Lower leg skin (tissue), 3 donors: ENCODE results near the gene KCND2.

Source experiments
- POLR2A ChIP-seq, 2 donors: fragments of 450-650 bp; IDR thresholded peaks; one replicate each; pipeline ENCODE4 v1.6.1; 2016 to 2017; ENCODE audit warnings: antibody characterized with exemption in 2 of 2, mild to moderate bottlenecking in 1 of 2, moderate library complexity in 1 of 2
- TF ChIP-seq, protein P1 (sequence below), 3 donors: fragments of 450-650 bp; IDR thresholded peaks; one replicate each; pipeline ENCODE4 v1.5.1; 2016; ENCODE audit warnings: antibody characterized with exemption in 3 of 3, mild to moderate bottlenecking in 3 of 3, moderate library complexity in 2 of 3

DNA sequence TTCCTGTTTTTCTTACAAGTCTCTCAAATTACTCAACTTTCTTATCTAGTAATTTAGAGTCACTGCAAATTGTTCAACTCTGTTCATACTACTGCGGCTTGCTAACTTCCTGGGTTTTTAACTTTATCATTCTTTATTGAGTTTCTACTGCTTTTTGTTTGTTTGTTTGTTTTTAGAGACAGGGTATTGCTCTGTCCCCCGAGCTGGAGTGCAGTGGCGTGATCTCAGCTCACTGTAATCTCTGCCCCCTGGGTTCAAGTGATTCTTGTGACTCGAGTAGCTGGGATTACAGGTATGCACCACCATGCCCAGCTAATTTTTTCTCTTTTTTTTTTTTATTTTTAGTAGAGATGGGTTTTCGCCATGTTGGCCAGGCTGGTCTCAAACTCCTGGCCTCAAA lies 402.1 kb downstream of the KCND2 start:
- TF ChIP-seq, protein P1, sequence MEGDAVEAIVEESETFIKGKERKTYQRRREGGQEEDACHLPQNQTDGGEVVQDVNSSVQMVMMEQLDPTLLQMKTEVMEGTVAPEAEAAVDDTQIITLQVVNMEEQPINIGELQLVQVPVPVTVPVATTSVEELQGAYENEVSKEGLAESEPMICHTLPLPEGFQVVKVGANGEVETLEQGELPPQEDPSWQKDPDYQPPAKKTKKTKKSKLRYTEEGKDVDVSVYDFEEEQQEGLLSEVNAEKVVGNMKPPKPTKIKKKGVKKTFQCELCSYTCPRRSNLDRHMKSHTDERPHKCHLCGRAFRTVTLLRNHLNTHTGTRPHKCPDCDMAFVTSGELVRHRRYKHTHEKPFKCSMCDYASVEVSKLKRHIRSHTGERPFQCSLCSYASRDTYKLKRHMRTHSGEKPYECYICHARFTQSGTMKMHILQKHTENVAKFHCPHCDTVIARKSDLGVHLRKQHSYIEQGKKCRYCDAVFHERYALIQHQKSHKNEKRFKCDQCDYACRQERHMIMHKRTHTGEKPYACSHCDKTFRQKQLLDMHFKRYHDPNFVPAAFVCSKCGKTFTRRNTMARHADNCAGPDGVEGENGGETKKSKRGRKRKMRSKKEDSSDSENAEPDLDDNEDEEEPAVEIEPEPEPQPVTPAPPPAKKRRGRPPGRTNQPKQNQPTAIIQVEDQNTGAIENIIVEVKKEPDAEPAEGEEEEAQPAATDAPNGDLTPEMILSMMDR (IDR thresholded peaks at IDR 0.05): no peak
- no peak for TF ChIP-seq POLR2A (IDR thresholded peaks at IDR 0.05)
